Upper lobe of left lung (tissue), 4 donors: ENCODE measurements around the gene DOK5.

ENCODE experiments used
- POLR2AphosphoS5 ChIP-seq, 2 donors: sonication (generic); formaldehyde crosslinking; IDR thresholded peaks; one replicate each; pipeline ENCODE4 v1.5.1; 2017; ENCODE audit warnings: antibody characterized with exemption in 2 of 2
- TF ChIP-seq, protein P1 (sequence below), 6 experiments: fragments of 450-650 bp in 4 of 6; fragments of 200-600 bp in 2 of 6; sonication (generic) in 2 of 6; IDR thresholded peaks; one replicate each; pipeline ENCODE4 v1.5.1; 2016 to 2019; ENCODE audit warnings: antibody characterized with exemption in 6 of 6

DNA sequence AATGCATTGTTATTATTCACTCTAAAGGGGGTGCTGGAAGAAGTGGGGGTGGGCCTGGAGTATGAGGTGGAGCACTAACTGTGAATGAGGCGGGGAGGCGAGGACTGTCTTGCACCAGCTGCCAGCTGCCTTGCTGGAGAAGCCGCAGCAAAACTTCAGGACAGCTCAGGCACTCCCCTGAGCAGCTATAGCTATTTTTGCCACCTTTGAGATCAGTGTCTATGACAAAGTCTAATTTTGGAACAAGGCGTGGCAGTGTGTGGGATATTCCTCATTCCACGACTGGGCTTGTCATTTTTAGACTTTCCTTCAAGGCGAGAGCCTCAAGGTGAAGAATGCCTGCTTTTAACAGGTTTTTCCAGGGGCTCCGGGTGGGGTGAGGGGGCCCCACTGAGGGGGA is 143.8 kb downstream of the DOK5 start:
- TF ChIP-seq, protein P1, sequence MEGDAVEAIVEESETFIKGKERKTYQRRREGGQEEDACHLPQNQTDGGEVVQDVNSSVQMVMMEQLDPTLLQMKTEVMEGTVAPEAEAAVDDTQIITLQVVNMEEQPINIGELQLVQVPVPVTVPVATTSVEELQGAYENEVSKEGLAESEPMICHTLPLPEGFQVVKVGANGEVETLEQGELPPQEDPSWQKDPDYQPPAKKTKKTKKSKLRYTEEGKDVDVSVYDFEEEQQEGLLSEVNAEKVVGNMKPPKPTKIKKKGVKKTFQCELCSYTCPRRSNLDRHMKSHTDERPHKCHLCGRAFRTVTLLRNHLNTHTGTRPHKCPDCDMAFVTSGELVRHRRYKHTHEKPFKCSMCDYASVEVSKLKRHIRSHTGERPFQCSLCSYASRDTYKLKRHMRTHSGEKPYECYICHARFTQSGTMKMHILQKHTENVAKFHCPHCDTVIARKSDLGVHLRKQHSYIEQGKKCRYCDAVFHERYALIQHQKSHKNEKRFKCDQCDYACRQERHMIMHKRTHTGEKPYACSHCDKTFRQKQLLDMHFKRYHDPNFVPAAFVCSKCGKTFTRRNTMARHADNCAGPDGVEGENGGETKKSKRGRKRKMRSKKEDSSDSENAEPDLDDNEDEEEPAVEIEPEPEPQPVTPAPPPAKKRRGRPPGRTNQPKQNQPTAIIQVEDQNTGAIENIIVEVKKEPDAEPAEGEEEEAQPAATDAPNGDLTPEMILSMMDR (IDR thresholded peaks at IDR 0.05), result no peak
- TF ChIP-seq POLR2AphosphoS5 (IDR thresholded peaks at IDR 0.05), result no peak
